Body of pancreas (tissue), 4 donors: Measurements from ENCODE around the gene FAM78A.

Experiments
- POLR2A ChIP-seq, 3 donors: fragments of 450-650 bp; IDR thresholded peaks; one replicate each; pipeline ENCODE4 v1.6.1; 2016; ENCODE audit warnings: antibody characterized with exemption in 3 of 3, mild to moderate bottlenecking in 2 of 3
- TF ChIP-seq, protein P1 (sequence below), 7 experiments: fragments of 450-650 bp in 4 of 7; fragments of 200-600 bp in 3 of 7; sonication (generic) in 3 of 7; IDR thresholded peaks; one replicate each; pipeline ENCODE4 v1.5.1; 2016 to 2019; ENCODE audit warnings: antibody characterized with exemption in 7 of 7

DNA sequence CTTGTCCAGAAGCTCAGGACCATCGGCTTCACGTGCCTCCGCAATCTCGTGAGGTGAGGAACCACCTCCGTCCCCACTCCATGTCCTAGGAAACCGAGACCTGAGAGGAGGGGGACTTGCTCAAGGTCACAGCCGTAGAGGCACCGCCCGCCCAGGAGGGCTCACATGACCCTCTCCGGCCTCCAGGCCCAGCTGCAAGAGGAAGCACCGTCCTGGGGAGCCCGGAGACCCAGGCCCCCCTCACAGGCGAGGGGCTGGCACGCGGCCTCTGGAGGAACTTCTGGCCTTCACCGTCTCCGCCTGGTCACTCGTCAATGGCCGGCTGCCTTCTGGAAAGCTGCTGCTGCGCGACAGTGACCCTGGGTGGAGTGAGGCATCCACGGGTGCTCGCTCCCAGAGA, 24.2 kb downstream of the FAM78A start:
- TF ChIP-seq, protein P1, sequence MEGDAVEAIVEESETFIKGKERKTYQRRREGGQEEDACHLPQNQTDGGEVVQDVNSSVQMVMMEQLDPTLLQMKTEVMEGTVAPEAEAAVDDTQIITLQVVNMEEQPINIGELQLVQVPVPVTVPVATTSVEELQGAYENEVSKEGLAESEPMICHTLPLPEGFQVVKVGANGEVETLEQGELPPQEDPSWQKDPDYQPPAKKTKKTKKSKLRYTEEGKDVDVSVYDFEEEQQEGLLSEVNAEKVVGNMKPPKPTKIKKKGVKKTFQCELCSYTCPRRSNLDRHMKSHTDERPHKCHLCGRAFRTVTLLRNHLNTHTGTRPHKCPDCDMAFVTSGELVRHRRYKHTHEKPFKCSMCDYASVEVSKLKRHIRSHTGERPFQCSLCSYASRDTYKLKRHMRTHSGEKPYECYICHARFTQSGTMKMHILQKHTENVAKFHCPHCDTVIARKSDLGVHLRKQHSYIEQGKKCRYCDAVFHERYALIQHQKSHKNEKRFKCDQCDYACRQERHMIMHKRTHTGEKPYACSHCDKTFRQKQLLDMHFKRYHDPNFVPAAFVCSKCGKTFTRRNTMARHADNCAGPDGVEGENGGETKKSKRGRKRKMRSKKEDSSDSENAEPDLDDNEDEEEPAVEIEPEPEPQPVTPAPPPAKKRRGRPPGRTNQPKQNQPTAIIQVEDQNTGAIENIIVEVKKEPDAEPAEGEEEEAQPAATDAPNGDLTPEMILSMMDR (IDR thresholded peaks at IDR 0.05): no peak
- peak in 1 of 3 donors; percentile 14 for TF ChIP-seq POLR2A (IDR thresholded peaks at IDR 0.05)
